GM23338 (cell line): ENCODE results near the gene CCDC6. TPM values are rescaled to one million over a fixed set of nuclear protein-coding genes. Genes with fewer than 3 reads are reported as not detected.

Experiments
- ATAC-seq: fragments of 200-7000 bp; cut with Tn5 transposase; 3 replicates; pipeline ENCODE4 v1.9.1; 2020
- DNase-seq: peaks from one replicate; pipeline ENCODE4 v3.0.0-alpha.2; 2015; ENCODE audit warnings: low spot score
- H2AFZ ChIP-seq: fragments of 200-600 bp; sonication (generic); 2 replicates; pipeline ENCODE4 v1.8.0; 2016; ENCODE audit warnings: antibody characterized with exemption, mild to moderate bottlenecking, moderate library complexity
- H3F3A ChIP-seq: fragments of 200-600 bp; sonication (generic); replicated peaks from 2 replicates; pipeline ENCODE4 v1.8.0; 2017; ENCODE audit warnings: antibody characterized with exemption, mixed run types, low read depth
- H3K27ac ChIP-seq: fragments of 200-600 bp; sonication (generic); 2 replicates; pipeline ENCODE4 v1.6.1; 2016; ENCODE audit warnings: low read depth
- H3K27me3 ChIP-seq: fragments of 200-600 bp; sonication (generic); 2 replicates; pipeline ENCODE4 v1.8.0; 2016; ENCODE audit warnings: mild to moderate bottlenecking, mixed run types, moderate library complexity; ENCODE audit not compliant: insufficient read depth
- H3K36me3 ChIP-seq: fragments of 200-600 bp; sonication (generic); 2 replicates; pipeline ENCODE4 v1.8.0; 2016; ENCODE audit warnings: mild to moderate bottlenecking; ENCODE audit not compliant: insufficient read depth
- H3K4me1 ChIP-seq: fragments of 200-600 bp; sonication (generic); 2 replicates; pipeline ENCODE4 v1.8.0; 2016; ENCODE audit warnings: mild to moderate bottlenecking, moderate library complexity; ENCODE audit not compliant: insufficient read depth
- H3K4me2 ChIP-seq: fragments of 200-600 bp; sonication (generic); 2 replicates; pipeline ENCODE4 v1.7.1; 2017; ENCODE audit warnings: mixed run types
- H3K4me3 ChIP-seq: fragments of 200-600 bp; sonication (generic); 2 replicates; pipeline ENCODE4 v1.6.1; 2016; ENCODE audit warnings: mixed run types
- H3K79me2 ChIP-seq: fragments of 200-600 bp; sonication (generic); replicated peaks from 2 replicates; pipeline ENCODE4 v1.8.0; 2017; ENCODE audit warnings: mild to moderate bottlenecking; ENCODE audit not compliant: insufficient read depth
- H3K9me2 ChIP-seq: fragments of 200-600 bp; sonication (generic); 2 replicates; pipeline ENCODE4 v1.8.0; 2017; ENCODE audit not compliant: insufficient read depth
- H4K20me1 ChIP-seq: fragments of 200-600 bp; sonication (generic); replicated peaks from 2 replicates; pipeline ENCODE4 v1.8.0; 2017; ENCODE audit warnings: mild to moderate bottlenecking; ENCODE audit not compliant: insufficient read depth
- H3K27ac Mint-ChIP-seq: 2 replicates; pipeline ENCODE4 v1.8.0; 2020; ENCODE audit warnings: inconsistent platforms, mild to moderate bottlenecking, moderate library complexity, mixed read lengths
- H3K27me3 Mint-ChIP-seq: 3 replicates; pipeline ENCODE4 v1.8.0; 2022; ENCODE audit warnings: low read depth, mild to moderate bottlenecking, moderate library complexity, mixed read lengths, inconsistent platforms; ENCODE audit not compliant: insufficient read depth, poor library complexity
- H3K36me3 Mint-ChIP-seq: 3 replicates; pipeline ENCODE4 v1.8.0; 2021; ENCODE audit warnings: low read depth, mild to moderate bottlenecking, inconsistent platforms, moderate library complexity, mixed read lengths
- H3K4me1 Mint-ChIP-seq: 3 replicates; pipeline ENCODE4 v1.8.0; 2020; ENCODE audit warnings: mild to moderate bottlenecking, inconsistent platforms, mixed read lengths
- H3K4me3 Mint-ChIP-seq: 3 replicates; pipeline ENCODE4 v1.8.0; 2021; ENCODE audit warnings: moderate library complexity, mild to moderate bottlenecking, inconsistent platforms, mixed read lengths
- H3K9me3 Mint-ChIP-seq: 3 replicates; pipeline ENCODE4 v1.8.0; 2020; ENCODE audit warnings: moderate library complexity, mild to moderate bottlenecking, inconsistent platforms, mixed read lengths
- CREB1 ChIP-seq: fragments of 250-450 bp; sonication (Bioruptor Pico); IDR thresholded peaks from 2 replicates; pipeline ENCODE4 v1.5.0; 2020; ENCODE audit warnings: low read depth, mild to moderate bottlenecking, moderate library complexity
- EZH2 ChIP-seq: fragments of 200-600 bp; sonication (generic); IDR thresholded peaks from one replicate; pipeline ENCODE4 v1.8.0; 2017; ENCODE audit warnings: antibody characterized with exemption, mild to moderate bottlenecking, low read depth; ENCODE audit not compliant: unreplicated experiment
- STAT1 ChIP-seq: IDR thresholded peaks from one replicate; pipeline ENCODE4 v1.6.1; 2016; ENCODE audit warnings: antibody characterized with exemption; ENCODE audit not compliant: unreplicated experiment
- ZNF114 ChIP-seq: fragments of 250-450 bp; sonication (Bioruptor Pico); IDR thresholded peaks from 2 replicates; pipeline ENCODE4 v1.5.0; 2020; ENCODE audit warnings: mild to moderate bottlenecking, moderate library complexity
- ZNF331 ChIP-seq: fragments of 250-450 bp; sonication (Bioruptor Pico); IDR thresholded peaks from 2 replicates; pipeline ENCODE4 v1.5.0; 2020; ENCODE audit warnings: low read depth, mild to moderate bottlenecking, moderate library complexity
- polyA plus RNA-seq: library from polyadenylated mRNA; unstranded; fragments of >200 nt; fragmentation: Nextera tagmentation; extraction: Ambion mirVana; gene quantifications from 2 replicates; pipeline ENCODE4 v1.2.1, GENCODE V29; 2016
- total RNA-seq: library from RNA; depleted of rRNA; stranded (reverse); fragments of >200 nt; shearing (Covaris generic); gene quantifications from 2 replicates; pipeline ENCODE4 v1.2.3, GENCODE V29; 2014
- TF ChIP-seq, protein P1 (sequence below): fragments of 250-450 bp; sonication (Bioruptor Pico); IDR thresholded peaks from 2 replicates; pipeline ENCODE4 v1.5.0; 2020; ENCODE audit warnings: mild to moderate bottlenecking, moderate library complexity

Gene CCDC6
- total and polyA plus RNA-seq, 2 experiments from 2014 or later = 32.5 to 66.9 TPM

DNA sequence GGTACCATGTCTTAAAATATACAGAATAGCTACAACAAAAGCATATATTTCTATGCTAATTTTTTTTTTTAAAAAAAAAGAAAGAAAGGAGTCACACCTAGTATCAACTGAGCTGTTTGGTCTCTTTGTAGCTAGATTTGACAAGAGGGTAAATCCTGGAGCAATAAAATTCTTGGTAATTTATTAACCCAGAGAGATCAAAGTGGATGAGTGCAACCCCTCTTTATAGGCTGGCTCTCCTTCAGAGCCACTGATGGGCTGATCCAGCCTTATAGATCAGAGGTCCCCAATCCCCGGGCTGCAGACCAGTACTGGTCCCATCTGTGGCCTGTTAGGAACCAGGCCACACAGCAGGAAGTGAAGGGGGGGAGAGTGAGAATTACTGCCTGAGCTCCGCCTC lies 133.3 kb downstream of the CCDC6 start:
- Histone ChIP-seq H2AFZ (no peak overlapping the region), H3K4me3 (no peak overlapping the region), H3K4me1 (no peaks in the 10 kb centered on the region), H3K4me2 (no peak overlapping the region), H3K9me2 (peaks cover 3% of the 10 kb centered on the region; the same call in 1 of the 2 replicates), H3K27ac (no peak overlapping the region), H3K79me2 (no peaks in the 10 kb centered on the region), H3F3A (no peaks in the 10 kb centered on the region), H4K20me1 (no peaks in the 10 kb centered on the region), H3K27me3 (no peaks in the 10 kb centered on the region), H3K36me3 (no peaks in the 10 kb centered on the region; the same call in 1 of the 2 replicates)
- Mint-ChIP-seq H3K4me3 (no peak overlapping the region), H3K36me3 (peaks cover 53% of the 10 kb centered on the region), H3K27me3 (peaks cover 6% of the 10 kb centered on the region), H3K4me1 (no peaks in the 10 kb centered on the region), H3K27ac (no peak overlapping the region), H3K9me3 (peaks cover 76% of the 10 kb centered on the region)
- ATAC-seq (no peak), DNase-seq (no peak)
- TF ChIP-seq, protein P1, sequence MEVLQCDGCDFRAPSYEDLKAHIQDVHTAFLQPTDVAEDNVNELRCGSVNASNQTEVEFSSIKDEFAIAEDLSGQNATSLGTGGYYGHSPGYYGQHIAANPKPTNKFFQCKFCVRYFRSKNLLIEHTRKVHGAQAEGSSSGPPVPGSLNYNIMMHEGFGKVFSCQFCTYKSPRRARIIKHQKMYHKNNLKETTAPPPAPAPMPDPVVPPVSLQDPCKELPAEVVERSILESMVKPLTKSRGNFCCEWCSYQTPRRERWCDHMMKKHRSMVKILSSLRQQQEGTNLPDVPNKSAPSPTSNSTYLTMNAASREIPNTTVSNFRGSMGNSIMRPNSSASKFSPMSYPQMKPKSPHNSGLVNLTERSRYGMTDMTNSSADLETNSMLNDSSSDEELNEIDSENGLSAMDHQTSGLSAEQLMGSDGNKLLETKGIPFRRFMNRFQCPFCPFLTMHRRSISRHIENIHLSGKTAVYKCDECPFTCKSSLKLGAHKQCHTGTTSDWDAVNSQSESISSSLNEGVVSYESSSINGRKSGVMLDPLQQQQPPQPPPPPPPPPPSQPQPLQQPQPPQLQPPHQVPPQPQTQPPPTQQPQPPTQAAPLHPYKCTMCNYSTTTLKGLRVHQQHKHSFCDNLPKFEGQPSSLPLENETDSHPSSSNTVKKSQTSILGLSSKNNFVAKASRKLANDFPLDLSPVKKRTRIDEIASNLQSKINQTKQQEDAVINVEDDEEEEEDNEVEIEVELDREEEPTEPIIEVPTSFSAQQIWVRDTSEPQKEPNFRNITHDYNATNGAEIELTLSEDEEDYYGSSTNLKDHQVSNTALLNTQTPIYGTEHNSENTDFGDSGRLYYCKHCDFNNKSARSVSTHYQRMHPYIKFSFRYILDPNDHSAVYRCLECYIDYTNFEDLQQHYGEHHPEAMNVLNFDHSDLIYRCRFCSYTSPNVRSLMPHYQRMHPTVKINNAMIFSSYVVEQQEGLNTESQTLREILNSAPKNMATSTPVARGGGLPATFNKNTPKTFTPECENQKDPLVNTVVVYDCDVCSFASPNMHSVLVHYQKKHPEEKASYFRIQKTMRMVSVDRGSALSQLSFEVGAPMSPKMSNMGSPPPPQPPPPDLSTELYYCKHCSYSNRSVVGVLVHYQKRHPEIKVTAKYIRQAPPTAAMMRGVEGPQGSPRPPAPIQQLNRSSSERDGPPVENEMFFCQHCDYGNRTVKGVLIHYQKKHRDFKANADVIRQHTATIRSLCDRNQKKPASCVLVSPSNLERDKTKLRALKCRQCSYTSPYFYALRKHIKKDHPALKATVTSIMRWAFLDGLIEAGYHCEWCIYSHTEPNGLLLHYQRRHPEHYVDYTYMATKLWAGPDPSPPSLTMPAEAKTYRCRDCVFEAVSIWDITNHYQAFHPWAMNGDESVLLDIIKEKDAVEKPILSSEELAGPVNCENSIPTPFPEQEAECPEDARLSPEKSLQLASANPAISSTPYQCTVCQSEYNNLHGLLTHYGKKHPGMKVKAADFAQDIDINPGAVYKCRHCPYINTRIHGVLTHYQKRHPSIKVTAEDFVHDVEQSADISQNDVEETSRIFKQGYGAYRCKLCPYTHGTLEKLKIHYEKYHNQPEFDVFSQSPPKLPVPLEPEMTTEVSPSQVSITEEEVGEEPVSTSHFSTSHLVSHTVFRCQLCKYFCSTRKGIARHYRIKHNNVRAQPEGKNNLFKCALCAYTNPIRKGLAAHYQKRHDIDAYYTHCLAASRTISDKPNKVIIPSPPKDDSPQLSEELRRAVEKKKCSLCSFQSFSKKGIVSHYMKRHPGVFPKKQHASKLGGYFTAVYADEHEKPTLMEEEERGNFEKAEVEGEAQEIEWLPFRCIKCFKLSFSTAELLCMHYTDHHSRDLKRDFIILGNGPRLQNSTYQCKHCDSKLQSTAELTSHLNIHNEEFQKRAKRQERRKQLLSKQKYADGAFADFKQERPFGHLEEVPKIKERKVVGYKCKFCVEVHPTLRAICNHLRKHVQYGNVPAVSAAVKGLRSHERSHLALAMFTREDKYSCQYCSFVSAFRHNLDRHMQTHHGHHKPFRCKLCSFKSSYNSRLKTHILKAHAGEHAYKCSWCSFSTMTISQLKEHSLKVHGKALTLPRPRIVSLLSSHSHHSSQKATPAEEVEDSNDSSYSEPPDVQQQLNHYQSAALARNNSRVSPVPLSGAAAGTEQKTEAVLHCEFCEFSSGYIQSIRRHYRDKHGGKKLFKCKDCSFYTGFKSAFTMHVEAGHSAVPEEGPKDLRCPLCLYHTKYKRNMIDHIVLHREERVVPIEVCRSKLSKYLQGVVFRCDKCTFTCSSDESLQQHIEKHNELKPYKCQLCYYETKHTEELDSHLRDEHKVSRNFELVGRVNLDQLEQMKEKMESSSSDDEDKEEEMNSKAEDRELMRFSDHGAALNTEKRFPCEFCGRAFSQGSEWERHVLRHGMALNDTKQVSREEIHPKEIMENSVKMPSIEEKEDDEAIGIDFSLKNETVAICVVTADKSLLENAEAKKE (CRISPR knock-in tag) = no peak
- TF ChIP-seq ZNF331 (CRISPR knock-in tag) (no peak), EZH2 (no peak), ZNF114 (CRISPR knock-in tag) (no peak), STAT1 (no peak), CREB1 (CRISPR knock-in tag) (no peak)
